GM12878 (cell line): Measurements from ENCODE around the gene RERE.

ENCODE experiments used
- ATF7 ChIP-seq: fragments of 450-650 bp; IDR thresholded peaks from 2 replicates; pipeline ENCODE4 v1.6.1; 2016; ENCODE audit warnings: low read depth, mild to moderate bottlenecking
- EGR1 ChIP-seq, 2 experiments: IDR thresholded peaks; 1 replicate in 1 of 2; 2 replicates in 1 of 2; pipeline ENCODE4 v1.6.1; 2011 to 2012; ENCODE audit warnings: low read depth in 2 of 2, low read length in 2 of 2, borderline replicate concordance in 1 of 2, mild to moderate bottlenecking in 1 of 2, moderate library complexity in 1 of 2
- JUND ChIP-seq: IDR thresholded peaks from 2 replicates; pipeline ENCODE4 v1.6.1; 2012; ENCODE audit warnings: low read depth, mild to moderate bottlenecking, low read length, improper control_type of control experiment, moderate library complexity
- MTA2 ChIP-seq: fragments of 450-650 bp; IDR thresholded peaks from 2 replicates; pipeline ENCODE4 v1.6.1; 2016; ENCODE audit warnings: low read depth, mild to moderate bottlenecking, moderate library complexity
- POLR2A ChIP-seq: IDR thresholded peaks from 2 replicates; pipeline ENCODE4 v1.6.1; 2011; ENCODE audit warnings: low read depth, mild to moderate bottlenecking, low read length
- TF ChIP-seq, protein P1 (sequence below), 3 experiments: IDR thresholded peaks in 2 of 3; conservative IDR thresholded peaks in 1 of 3; 2 replicates each; pipeline ENCODE4 v1.5.1; 2011; ENCODE audit warnings: low read depth in 3 of 3, low read length in 3 of 3, mild to moderate bottlenecking in 3 of 3, control low read depth in 2 of 3, moderate library complexity in 2 of 3, inconsistent platforms in 1 of 3, mixed read lengths in 1 of 3; ENCODE audit not compliant: control insufficient read depth in 2 of 3, insufficient read depth in 1 of 3; ENCODE audit errors: extremely low read depth in 1 of 3
- TF ChIP-seq, protein P2 (sequence below): IDR thresholded peaks from 2 replicates; pipeline ENCODE4 v1.6.1; 2012; ENCODE audit warnings: low read depth, low read length, improper control_type of control experiment
- TF ChIP-seq, protein P3 (sequence below): IDR thresholded peaks from 2 replicates; pipeline ENCODE4 v1.6.1; 2012; ENCODE audit warnings: low read length, inconsistent platforms

DNA sequence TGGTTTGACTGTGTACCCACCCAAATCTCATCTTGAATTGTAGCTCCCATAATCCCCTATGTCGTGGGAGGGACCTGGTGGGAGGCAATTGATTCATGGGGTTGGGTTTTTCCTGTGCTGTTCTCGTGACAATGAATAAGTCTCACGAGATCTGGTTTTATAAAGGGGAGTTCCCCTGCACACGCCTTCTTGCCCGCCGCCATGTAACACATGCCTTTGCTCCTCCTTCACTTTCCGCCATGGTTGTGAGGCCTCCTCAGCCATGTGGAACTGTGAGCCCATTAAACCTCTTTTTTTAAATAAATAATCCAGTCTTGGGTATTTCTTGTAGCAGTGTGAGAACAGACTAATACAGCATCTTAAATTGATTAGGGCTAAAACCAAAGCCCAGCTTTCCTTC, 22.6 kb upstream of the RERE start:
- no peak for TF ChIP-seq ATF7
- TF ChIP-seq, protein P1, sequence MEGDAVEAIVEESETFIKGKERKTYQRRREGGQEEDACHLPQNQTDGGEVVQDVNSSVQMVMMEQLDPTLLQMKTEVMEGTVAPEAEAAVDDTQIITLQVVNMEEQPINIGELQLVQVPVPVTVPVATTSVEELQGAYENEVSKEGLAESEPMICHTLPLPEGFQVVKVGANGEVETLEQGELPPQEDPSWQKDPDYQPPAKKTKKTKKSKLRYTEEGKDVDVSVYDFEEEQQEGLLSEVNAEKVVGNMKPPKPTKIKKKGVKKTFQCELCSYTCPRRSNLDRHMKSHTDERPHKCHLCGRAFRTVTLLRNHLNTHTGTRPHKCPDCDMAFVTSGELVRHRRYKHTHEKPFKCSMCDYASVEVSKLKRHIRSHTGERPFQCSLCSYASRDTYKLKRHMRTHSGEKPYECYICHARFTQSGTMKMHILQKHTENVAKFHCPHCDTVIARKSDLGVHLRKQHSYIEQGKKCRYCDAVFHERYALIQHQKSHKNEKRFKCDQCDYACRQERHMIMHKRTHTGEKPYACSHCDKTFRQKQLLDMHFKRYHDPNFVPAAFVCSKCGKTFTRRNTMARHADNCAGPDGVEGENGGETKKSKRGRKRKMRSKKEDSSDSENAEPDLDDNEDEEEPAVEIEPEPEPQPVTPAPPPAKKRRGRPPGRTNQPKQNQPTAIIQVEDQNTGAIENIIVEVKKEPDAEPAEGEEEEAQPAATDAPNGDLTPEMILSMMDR (IDR thresholded peaks at IDR 0.05 in 2 of 3, conservative IDR thresholded peaks at IDR 0.05 in 1 of 3; ENCODE audit: control insufficient read depth in 2 of 3, extremely low read depth in 1 of 3, insufficient read depth in 1 of 3, low read depth in 3 of 3, low read length in 3 of 3): no peak
- TF ChIP-seq MTA2: no peak
- no peak for TF ChIP-seq POLR2A
- TF ChIP-seq, protein P2, sequence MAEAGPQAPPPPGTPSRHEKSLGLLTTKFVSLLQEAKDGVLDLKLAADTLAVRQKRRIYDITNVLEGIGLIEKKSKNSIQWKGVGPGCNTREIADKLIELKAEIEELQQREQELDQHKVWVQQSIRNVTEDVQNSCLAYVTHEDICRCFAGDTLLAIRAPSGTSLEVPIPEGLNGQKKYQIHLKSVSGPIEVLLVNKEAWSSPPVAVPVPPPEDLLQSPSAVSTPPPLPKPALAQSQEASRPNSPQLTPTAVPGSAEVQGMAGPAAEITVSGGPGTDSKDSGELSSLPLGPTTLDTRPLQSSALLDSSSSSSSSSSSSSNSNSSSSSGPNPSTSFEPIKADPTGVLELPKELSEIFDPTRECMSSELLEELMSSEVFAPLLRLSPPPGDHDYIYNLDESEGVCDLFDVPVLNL: no peak
- TF ChIP-seq, protein P3, sequence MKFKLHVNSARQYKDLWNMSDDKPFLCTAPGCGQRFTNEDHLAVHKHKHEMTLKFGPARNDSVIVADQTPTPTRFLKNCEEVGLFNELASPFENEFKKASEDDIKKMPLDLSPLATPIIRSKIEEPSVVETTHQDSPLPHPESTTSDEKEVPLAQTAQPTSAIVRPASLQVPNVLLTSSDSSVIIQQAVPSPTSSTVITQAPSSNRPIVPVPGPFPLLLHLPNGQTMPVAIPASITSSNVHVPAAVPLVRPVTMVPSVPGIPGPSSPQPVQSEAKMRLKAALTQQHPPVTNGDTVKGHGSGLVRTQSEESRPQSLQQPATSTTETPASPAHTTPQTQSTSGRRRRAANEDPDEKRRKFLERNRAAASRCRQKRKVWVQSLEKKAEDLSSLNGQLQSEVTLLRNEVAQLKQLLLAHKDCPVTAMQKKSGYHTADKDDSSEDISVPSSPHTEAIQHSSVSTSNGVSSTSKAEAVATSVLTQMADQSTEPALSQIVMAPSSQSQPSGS: no peak
- TF ChIP-seq EGR1 (IDR thresholded peaks at IDR 0.05; ENCODE audit: borderline replicate concordance in 1 of 2, low read depth in 2 of 2, low read length in 2 of 2): no peak
- no peak for TF ChIP-seq JUND
